ENCODE measurements around the gene AMBP.

Gene AMBP

GRCh38 chr9:114078021-114078780, at the start of gene AMBP:
TSS of gene AMBP (minus strand) at chr9:114078300. CDS start at chr9:114078209, 91 bp downstream.
- peak; percentile 44 for DNase-seq

GRCh38 chr9:114126247-114127060, 48.4 kb upstream of the AMBP start:
- DNase-seq, result no peak

- DNase-seq, result no peak
These were observed 47.4 kb upstream of the AMBP start for GRCh38 chr9:114125476-114126013.

- DNase-seq, result no peak
These were observed 46.8 kb upstream of the AMBP start for GRCh38 chr9:114124666-114125475.

GRCh38 chr9:114124138-114124537, 46.0 kb upstream of the AMBP start:
- no peak for DNase-seq

- no peak for DNase-seq
These were observed 45.2 kb upstream of the AMBP start for GRCh38 chr9:114123031-114123977.

GRCh38 chr9:114122136-114123027, 44.3 kb upstream of the AMBP start:
- DNase-seq, result no peak

- no peak for DNase-seq
These were observed 43.4 kb upstream of the AMBP start for GRCh38 chr9:114121227-114122135.

- DNase-seq, result no peak
These were observed 42.3 kb upstream of the AMBP start for GRCh38 chr9:114120192-114121014.

GRCh38 chr9:114119242-114120191, 41.4 kb upstream of the AMBP start:
- no peak for DNase-seq

- DNase-seq, result no peak
These were observed 40.1 kb upstream of the AMBP start for GRCh38 chr9:114117996-114118830.

GRCh38 chr9:114117614-114117995, 39.5 kb upstream of the AMBP start:
- DNase-seq, result no peak

- no peak for DNase-seq
These were observed 38.1 kb upstream of the AMBP start for GRCh38 chr9:114116126-114116747.

- DNase-seq, result no peak
These were observed 37.6 kb upstream of the AMBP start for GRCh38 chr9:114115654-114116125.

- no peak for DNase-seq
These were observed 36.3 kb upstream of the AMBP start for GRCh38 chr9:114114364-114114763.

Data from hematopoietic multipotent progenitor cell treated with erythropoietin and hydrocortisone succinate and interleukin-3 and kit ligand, for 8 days (in vitro differentiated cells).